K562 treated with DMSO at 1 percent for 48 hours (cell line): ENCODE results near the gene NXPE2. TPM values are rescaled to one million over a fixed set of nuclear protein-coding genes. Genes with fewer than 3 reads are reported as not detected.

Experiments used
- total RNA-seq: library from RNA; unstranded; fragments of 300-600 nt; gene quantifications from 2 replicates; pipeline ENCODE4 v1.2.3, GENCODE V29; 2022; ENCODE audit warnings: low replicate concordance; ENCODE audit errors: extremely low read depth

The NXPE2 gene
- total RNA-seq, result not detected in 2 replicates

DNA sequence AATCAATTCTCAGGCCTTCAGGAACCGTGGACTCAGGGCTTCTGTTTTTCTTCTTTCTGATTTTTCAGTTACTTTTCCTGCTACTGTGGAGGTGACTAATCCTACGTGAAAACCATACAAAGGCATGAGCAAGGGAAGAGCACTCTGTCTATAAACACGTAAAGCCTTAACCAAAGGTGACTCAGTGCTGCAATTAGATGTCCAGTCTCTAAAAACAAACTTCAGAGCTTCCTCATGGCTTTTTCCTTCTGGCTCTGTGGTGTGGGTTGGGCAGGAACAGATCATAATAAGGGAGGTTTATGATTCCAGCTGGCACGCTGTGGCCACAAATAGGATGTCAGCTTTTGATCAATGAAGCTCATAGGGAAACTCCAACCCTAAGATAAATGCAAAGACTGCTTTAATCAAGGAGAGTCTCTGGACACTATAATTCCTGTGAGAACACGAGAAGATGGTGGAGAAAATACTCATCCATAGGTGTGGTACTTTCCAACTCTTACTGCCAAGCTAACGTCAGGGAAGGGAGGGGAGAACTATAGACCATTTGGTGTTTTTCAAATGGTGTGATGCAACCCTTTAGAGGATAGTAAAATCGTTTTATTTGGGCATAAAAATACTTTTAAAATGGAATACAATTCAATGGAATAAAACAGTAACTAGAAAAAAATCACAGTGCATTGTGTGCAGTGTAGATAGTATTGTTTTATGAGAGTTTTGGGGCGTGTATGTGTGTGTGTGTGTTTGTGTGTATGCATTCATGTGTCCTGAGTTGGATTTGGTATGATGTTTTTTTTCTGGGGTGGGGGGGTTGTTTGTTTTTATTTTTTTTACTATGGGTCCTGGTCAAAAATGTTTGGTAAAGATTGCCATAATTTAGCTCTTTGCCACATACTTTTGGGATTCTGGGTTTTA is at the start of gene NXPE2:
TSS of gene NXPE2 (plus strand) at position 403 of the 912 bp plus-strand sequence. CDS start at position 452, 49 bp downstream.

Other genes starting within 250 kb of the NXPE2 start
- not detected in 2 replicates for gene REXO2, start 239.1 kb upstream of the NXPE2 start, total RNA-seq
- gene NXPE1, start 118.6 kb upstream of the NXPE2 start, total RNA-seq, result not detected in 2 replicates
- gene NXPE4, start 82.7 kb upstream of the NXPE2 start, total RNA-seq, result not detected in 2 replicates